ENCODE results near the gene VPS8.

DNA sequence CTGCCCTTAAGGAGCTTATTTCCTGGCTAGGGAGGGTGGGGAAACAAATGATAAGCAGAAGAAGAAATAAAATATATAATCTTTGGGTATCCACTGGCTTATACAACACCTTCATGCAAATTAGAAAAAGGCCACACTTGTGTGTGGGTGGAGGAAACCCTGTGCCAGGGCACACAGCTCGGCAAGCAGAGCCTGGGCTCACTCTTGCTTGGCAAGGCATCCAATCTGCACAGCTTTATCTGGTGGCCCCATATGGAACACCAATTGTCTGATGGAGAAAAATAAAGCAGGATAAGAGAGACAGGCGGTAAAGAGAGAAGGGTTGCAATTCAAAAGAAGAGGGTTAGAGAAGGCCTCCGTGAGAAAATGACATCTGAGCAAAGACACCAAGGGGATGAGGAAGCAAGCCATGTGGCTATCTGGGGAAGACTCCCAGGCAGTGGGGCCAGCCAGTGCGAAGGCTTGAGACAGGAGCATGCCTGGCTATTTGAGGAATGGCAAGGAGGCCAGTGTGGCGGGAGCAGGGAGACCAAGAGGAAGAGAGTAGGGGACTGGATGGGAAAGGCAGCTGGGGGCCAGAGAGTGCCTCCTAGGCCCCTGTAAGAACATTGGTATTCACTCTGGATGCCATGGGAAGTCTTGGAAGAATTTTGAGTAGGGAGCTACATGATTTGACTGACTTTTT lies 22.5 kb upstream of the VPS8 start:
- TF ChIP-seq, protein P1, sequence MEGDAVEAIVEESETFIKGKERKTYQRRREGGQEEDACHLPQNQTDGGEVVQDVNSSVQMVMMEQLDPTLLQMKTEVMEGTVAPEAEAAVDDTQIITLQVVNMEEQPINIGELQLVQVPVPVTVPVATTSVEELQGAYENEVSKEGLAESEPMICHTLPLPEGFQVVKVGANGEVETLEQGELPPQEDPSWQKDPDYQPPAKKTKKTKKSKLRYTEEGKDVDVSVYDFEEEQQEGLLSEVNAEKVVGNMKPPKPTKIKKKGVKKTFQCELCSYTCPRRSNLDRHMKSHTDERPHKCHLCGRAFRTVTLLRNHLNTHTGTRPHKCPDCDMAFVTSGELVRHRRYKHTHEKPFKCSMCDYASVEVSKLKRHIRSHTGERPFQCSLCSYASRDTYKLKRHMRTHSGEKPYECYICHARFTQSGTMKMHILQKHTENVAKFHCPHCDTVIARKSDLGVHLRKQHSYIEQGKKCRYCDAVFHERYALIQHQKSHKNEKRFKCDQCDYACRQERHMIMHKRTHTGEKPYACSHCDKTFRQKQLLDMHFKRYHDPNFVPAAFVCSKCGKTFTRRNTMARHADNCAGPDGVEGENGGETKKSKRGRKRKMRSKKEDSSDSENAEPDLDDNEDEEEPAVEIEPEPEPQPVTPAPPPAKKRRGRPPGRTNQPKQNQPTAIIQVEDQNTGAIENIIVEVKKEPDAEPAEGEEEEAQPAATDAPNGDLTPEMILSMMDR (conservative IDR thresholded peaks at IDR 0.05 in 1 of 2, IDR thresholded peaks at IDR 0.05 in 1 of 2; ENCODE audit: low read depth in 1 of 2, low read length in 2 of 2), result no peak
- TF ChIP-seq EZH2 (IDR thresholded peaks at IDR 0.05; ENCODE audit: low read length, missing control alignments), result no peak
